GM21529 (cell line): ENCODE data around the gene CLDN4.
"Not testable (repeated sequence)": the region's sequence is repeated elsewhere in the genome, so short reads cannot be mapped to it uniquely, and the experiment has no call there.

ENCODE experiments used
- ATAC-seq: cut with Tn5 transposase; IDR thresholded peaks from one replicate; pipeline ENCODE4 v1.9.1; 2021; ENCODE audit not compliant: unreplicated experiment

CLDN4 gene

DNA sequence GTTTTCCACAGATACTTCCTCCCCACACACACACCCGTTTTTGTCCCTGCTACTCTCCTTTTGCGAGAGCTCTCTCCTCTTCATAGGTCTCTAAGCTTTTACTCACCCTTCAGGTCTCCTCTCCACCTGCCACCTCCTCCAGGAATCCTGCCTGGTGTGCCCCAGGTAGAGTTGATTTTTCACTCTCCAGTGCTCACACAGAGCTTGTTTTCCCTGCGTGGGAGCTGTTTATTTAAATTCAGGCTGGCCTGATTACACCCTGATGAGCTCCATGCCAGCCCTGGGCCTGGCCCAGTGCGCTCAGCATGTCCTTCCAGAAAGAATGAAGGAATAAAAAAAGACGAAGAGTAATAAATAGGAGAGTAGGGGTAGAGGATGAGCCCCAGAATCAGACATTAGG, 7.5 kb upstream of the CLDN4 start:
- ATAC-seq: no peak

DNA sequence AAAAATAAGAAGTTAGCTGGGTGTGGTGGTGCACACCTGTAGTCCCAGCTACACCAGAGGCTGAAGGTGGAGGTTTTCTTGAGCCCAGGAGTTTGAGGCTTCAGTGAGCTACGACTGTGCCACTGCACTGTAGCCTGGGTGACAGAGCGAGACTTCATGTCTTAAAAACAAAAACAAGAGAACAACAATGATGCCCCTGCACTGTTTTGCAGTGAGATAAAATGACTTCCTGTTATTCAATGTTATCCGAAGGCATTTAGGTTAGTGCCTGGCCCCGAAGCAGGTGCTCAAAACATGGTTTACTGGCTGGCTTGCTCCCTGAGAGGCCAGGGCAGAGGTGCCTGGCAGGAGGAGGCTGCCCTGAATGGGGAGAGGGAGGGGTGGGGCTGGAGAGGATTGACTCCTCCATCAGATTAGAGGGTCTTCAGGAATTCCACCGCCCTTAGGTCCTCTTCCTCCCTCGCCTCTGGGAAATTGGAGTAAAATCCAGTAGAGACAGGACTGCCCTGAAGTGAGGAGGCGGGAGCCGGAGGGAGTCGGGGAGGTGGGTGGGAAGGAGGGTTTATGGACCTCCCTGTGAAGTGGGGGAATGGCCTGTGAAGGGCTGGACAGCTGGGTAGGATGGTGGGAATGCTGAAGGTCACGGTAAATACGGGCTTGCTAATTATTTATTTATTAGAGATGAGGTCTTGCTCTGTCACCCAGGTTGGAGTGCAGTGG, 6.8 kb upstream of the CLDN4 start:
- no peak for ATAC-seq

GRCh38 chr7:73824986-73825385, 5.8 kb upstream of the CLDN4 start:
- ATAC-seq: no peak

- no peak for ATAC-seq
These were observed 3.2 kb upstream of the CLDN4 start for GRCh38 chr7:73827567-73828106.

GRCh38 chr7:73828107-73828803, 2.5 kb upstream of the CLDN4 start:
- ATAC-seq: no peak

- no peak for ATAC-seq
These were observed 1.8 kb upstream of the CLDN4 start for GRCh38 chr7:73828972-73829371.

GRCh38 chr7:73829505-73829904, 1.3 kb upstream of the CLDN4 start:
- ATAC-seq: no peak

DNA sequence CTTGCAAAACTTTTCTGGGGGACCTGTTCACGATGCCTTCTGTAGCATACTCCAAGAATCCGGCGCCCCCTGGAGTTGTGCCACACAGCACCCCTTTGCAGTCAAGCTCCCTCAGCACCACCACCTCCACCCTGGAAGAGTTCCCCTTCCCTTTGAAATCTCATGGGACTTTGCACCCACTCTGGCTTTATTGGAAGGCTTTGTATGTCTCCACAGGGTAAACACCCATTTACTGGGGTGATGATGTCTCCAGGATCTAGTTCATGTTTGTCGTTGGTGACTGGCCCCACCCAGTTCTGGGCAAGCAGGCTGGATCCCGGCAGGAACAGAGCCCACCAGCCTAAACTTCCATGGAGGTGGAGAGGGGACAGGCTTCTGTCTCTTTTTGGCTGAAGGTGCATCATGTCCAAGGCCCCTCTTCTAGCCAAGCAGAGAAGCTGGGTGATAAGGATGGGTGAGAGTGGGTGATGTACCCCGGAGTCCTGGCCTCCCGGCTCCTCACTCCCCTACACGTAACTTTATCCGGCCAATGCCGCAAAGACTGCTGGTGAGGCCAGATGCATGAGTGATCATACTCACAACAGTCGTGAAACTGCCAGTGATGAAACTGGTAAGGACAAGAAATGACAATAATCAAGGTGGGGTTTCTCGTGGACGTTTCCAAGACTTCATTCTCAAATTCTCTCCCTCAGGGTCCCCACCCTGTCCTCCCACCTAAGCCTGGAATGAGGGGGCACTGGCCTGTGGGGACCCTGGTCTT, 695 bp upstream of the CLDN4 start:
- ATAC-seq: no peak

GRCh38 chr7:73831584-73831833, 713 bp downstream of the CLDN4 start:
- no peak for ATAC-seq

DNA sequence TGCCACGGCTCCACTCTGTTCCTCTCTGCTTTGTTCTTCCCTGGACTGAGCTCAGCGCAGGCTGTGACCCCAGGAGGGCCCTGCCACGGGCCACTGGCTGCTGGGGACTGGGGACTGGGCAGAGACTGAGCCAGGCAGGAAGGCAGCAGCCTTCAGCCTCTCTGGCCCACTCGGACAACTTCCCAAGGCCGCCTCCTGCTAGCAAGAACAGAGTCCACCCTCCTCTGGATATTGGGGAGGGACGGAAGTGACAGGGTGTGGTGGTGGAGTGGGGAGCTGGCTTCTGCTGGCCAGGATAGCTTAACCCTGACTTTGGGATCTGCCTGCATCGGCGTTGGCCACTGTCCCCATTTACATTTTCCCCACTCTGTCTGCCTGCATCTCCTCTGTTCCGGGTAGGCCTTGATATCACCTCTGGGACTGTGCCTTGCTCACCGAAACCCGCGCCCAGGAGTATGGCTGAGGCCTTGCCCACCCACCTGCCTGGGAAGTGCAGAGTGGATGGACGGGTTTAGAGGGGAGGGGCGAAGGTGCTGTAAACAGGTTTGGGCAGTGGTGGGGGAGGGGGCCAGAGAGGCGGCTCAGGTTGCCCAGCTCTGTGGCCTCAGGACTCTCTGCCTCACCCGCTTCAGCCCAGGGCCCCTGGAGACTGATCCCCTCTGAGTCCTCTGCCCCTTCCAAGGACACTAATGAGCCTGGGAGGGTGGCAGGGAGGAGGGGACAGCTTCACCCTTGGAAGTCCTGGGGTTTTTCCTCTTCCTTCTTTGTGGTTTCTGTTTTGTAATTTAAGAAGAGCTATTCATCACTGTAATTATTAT, 1.2 kb downstream of the CLDN4 start:
- no peak for ATAC-seq

DNA sequence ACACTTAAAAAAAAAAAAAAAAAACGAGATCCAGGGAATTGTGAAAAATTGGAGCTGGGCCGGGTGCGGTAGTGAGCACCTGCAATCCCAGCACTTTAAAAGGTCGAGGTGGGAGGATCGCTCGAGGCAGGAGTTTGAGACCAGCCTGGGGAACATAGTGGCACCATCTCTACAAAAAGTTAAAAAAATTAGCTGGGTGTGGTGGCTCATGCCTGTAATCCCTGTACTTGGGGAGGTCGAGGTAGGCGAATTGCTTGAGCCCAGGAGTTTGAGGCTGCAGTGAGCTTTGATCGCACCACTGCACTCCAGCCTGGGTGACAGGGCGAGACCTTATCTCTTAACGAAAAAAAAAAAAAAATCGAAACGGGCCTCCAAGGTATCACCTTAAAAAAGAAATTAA, 2.0 kb downstream of the CLDN4 start:
- no peak for ATAC-seq

DNA sequence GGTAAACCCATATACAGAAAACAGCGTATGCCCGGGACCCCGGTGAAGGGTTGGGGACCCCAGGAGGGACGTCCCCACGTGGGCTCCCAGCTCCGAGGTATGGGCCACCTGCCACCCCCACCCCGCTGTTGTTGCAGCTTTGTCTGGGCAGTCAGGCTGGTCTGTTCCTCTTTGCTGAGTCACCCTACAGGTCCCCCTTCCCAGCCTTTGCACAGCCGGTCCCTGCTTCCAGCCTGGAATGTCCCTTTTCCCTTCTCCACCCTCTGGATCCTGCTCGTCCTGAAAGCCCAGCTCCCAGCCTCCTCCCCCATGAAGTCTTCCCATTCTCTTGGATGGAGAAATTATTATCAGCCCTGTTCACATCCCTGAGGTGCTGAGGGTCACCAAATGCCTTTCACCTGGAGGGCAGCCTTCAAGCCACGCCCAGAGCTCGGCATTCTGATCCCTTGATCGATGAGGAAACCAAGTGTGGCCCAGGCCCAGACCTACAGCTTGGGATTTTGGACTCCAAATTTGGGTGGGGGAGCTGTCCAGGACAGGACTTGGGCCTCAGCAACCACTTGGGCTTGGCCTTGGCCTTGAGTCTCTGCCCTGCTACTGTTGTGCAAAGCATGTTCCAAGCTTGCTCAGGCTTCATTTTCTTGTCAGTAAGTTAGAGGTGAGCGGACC, 2.6 kb downstream of the CLDN4 start:
- ATAC-seq: no peak

GRCh38 chr7:73834626-73835191, 3.9 kb downstream of the CLDN4 start:
- ATAC-seq: no peak

- ATAC-seq: not testable (repeated sequence)
These were observed 6.4 kb downstream of the CLDN4 start for GRCh38 chr7:73837167-73837566.

GRCh38 chr7:73838642-73839041, 7.8 kb downstream of the CLDN4 start:
- no peak for ATAC-seq

- no peak for ATAC-seq
These were observed 8.5 kb downstream of the CLDN4 start for GRCh38 chr7:73839290-73839689.

DNA sequence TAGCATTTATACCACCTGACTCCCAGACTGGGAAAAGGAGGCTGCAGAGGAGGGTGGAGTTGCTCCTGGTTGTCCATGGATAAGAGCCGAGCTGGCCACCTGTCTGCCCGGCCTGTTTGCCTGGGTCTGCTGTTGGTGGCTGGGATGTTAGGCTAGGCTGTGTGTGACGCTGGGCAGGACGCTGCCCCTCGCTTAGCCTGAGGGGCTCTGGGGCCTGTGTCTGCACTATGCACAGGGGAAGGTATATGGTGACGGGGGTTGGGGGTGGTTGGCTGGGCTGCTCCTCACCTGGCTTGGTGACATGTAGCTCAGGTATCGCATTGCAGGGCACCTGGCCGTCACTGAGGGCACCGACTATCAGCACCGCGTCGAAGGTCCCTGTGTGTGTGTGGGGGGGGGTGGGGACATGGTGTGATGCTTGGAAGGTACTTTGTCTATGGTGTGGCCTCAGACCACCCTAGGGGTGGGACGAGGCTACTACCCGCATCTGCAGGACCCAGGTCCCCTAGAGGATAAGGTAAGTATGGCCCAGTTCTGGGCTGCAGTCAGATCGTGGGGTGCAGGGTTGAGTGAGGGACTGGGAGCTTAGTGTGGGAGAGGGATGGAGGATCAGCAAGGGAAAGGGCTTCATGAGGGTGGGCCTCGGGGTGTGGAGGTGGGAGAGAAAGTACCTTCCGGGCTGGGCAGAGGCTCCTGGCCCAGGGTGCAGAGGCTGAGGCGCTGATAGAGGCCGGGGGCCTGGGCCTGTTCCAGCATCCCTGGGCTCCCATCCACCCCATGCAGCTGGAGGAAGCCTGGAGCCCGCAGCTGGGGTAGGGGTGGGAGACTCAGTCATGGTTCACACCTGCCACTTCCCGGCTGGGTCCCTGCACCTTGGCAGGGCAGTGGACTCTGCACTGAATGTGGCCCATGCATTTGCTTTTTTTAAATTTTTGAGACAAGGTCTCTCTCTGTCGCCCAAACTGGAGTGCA, 9.2 kb downstream of the CLDN4 start:
- ATAC-seq: no peak

DNA sequence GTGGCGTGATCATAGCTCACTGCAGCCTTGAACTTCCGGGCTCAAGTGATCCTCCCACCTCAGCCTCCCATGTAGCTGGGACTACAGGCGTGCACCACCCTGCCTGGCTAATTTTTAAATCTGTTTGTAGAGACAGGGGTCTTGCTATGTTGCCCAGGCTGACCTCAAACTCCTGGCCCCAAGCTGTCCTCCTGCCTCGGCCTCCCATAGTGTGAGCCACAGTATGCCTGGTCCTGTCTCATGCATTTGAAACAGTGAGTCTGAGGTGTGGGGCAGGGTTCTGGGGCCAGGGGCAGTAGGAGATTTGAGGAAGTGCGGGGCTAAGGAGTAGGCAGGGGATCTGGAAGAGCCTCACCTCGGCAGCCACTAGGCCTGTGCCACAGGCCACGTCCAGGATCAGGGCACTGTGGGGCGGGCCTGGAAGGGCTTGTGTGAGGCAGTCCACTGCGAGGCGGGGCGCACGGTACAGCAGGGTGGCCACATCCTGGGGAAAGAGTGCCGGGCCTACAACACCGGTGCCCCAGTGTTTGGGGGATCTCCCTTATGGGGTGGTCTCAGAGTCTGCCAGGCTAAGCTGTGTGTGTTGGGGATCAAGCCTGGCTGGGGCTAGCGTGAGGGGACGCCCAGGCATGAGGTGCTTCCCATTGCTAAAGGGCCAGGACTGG, 10.1 kb downstream of the CLDN4 start:
- ATAC-seq: no peak

GRCh38 chr7:73841689-73842066, 10.9 kb downstream of the CLDN4 start:
- ATAC-seq: no peak
